HG02678 (cell line): Measurements from ENCODE around the gene B4GALNT3.
"Not testable (repeated sequence)": the region's sequence is repeated elsewhere in the genome, so short reads cannot be mapped to it uniquely, and the experiment has no call there.

ENCODE experiments used
- ATAC-seq: cut with Tn5 transposase; IDR thresholded peaks from one replicate; pipeline ENCODE4 v1.9.1; 2021; ENCODE audit warnings: mild to moderate bottlenecking, moderate library complexity; ENCODE audit not compliant: unreplicated experiment

B4GALNT3 gene

DNA sequence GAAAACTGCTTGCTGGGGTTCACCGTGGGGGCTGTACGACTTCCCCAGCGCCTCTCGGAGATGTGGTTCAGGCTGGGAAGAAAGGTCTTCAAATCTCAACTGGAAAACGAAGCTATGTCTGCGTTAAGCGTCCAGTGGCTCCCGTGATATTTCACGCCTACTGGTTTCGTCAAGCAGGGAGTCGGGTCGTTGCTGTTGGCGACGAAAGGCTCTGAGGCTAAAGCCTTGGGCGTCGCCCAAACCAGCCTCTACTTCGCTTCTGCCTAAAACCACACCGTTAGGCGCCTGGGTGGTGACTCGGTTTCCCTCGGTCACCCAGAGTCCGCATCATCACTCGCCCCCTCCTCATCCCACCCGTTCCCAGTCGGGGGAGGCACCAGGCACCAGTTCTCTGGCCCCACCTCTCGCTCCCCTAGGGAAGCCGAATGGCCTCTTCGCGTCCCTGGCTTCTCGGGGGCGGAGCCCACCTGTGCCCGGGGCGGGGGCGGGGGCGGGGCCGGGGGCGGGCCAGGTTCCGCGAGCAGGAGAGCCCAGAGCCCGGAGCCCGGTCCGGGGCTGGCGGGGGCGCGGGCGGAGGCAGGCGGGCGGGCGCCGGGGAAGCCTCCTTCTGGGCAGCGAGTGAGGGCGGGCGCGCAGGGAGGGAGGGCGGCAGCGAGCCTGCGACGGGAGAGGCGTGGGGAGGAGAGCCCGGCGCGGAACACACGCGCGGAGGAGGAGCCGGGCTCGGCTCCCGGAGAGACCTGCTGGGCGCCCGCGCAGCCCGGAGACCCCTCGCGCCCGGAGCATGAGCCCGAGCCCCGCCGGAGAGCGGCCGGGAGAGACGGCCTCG is at the start of gene B4GALNT3:
Gene B4GALNT3 (plus strand): TSS at position 510 of the 829 bp plus-strand sequence. CDS start 438 bp downstream, outside the sequence.
- ATAC-seq = no peak

DNA sequence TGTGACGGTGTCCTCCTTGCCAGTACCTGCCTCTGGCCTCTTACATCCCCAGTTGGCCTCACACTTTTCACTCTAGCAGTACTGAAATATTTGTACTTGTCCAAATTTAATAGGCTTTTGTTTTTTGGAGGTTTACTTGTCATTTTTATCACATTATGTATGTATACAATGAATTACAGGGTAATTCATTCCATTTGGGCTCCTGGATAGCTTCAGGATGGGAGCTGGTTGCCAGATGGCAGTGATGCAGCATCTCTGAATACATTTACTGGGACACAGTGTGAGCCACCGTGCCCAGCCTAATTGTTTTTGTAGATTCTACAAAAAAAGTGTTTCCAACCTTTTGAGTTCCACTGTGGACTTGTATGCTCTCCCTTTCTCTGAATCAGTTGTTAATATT is 44.9 kb upstream of the B4GALNT3 start:
- no peak for ATAC-seq

DNA sequence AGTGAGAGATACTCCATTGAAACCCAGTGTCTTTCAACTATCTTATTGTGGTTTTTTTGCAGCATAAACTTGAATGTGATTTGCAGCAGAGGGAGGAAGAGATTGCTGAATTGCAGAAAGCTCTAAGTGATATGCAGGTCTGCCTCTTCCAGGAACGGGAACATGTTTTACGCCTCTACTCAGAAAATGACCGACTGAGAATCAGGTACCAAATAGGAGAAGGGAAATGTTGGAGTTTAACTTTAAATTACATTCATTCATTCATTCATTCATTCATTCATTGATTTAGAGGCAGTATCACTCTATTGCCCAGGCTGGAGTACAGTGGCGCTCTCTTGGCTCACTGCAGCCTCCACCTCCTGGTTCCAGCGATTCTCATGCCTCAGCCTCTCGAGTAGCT is 41.3 kb upstream of the B4GALNT3 start:
- no peak for ATAC-seq

DNA sequence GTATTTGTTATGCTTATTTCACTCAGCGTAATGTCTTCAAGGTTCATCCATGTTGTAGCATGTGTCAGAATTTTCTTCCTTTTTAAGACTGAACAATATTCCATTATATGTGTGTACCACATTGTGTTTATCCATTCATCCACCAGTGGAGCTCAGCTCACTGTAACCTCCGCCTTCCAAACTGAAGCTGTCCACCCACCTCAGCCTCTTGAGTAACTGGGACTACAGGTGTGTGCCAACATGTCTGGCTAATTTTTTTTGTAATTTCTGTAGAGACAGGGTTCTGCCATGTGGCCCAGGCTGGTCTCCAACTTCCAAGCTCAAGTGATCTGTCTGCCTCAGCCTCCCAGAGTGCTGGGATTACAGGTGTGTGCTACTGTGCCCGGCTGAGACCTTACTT is 37.2 kb upstream of the B4GALNT3 start:
- no peak for ATAC-seq

DNA sequence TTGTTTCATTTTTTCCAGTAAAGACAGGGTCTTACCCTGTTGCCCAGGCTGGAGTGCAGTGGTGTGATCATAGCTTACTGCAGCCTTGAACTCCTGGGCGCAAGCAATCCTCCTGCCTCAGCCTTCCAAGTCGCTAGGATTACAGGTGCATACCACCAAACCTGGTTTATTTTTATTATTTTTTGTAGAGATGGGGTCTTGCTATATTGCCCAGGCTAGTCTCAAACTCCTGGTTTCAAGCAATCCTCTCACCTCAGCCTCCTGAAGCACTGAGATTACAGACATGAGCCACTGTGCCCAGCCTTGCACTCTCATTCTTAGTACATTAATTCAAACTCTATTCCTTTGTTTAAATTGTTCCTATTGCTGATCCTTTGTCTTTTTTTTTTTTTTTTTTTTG is 24.0 kb upstream of the B4GALNT3 start:
- ATAC-seq = not testable (repeated sequence)

DNA sequence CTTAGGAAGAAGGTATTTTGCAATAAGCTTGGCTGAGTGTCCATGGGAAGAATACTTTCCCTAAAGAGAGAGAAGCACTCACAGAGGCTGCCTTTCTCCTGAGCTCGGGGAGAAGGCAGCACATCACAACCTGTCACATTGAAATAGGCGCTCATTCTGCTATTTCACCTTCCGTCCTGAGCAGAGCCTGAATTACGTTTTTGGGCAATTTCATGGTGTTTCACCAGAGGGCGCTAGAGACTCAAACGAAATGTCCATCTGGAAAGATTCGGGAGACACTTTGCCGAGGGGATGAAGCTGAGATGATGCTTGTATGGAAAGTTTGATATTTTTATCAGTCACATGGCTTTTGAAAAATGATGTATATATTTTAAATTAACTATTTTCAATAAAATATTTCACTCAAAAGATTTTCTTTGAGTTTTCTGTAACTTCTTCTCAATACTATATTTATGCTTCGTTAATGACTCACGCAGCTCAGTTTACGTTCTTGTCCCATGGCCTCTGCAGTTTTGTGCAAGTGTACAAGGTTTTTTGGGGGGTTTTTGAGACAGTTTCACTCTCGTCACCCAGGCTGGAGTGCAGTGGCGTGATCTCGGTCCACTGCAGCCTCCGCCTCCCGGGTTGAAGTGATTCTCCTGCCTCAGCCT is 17.4 kb upstream of the B4GALNT3 start:
- no peak for ATAC-seq

DNA sequence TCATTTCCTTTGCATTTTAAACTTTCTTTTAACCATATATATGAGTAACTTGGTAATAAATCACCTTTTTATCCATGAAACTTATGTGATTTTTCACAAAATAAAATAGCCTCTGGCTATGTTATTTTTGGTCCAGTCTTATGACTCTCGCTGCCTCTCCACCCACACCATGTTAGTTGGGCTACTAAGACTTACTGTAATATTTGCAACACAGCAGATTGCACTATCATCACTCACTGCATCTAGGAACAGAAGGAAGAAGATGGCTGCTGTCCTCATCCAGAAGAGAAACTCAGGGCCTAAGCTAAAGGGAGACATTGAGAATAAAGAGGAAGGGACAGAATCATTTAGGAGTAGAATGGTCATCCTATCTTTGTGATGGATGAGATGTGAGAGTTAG is 12.6 kb upstream of the B4GALNT3 start:
- no peak for ATAC-seq

DNA sequence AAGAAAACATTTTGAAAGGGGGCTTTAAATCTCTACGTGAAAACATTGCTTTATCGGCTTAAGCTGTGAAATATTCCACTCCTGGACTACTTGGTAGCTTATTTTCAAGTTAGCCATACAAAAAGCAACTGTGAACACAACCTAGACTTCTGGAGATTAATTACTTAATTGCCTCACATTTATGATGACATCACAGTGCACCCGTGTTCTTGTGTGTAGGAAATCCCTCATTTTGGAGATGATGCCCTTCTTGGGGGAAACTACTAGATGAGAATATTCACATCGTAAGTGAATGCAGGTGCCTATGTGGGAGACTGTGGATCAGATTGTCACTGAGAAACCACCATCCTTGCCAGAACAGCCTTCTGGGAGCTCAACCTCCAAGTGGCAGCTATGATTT is 10.5 kb upstream of the B4GALNT3 start:
- ATAC-seq = no peak

DNA sequence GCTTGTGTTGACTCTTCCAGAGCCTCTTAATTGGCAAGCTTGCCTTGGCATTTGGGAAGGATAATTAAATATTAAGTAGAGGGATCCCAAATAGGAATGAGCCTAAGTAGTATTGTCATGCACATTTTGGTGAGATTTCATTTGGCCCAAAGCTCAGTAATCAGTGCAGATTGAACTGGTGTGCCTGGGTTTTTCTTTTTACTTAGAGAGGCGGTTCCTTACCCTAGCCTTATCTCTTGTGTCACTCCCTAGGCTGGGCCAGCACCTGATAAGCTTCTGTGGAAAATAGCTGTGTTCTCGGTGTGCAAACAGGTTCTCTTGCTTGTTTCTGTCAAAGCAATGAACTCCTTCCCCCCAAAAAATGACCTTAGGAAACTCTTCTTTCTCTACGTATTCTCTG is 9.3 kb upstream of the B4GALNT3 start:
- no peak for ATAC-seq

DNA sequence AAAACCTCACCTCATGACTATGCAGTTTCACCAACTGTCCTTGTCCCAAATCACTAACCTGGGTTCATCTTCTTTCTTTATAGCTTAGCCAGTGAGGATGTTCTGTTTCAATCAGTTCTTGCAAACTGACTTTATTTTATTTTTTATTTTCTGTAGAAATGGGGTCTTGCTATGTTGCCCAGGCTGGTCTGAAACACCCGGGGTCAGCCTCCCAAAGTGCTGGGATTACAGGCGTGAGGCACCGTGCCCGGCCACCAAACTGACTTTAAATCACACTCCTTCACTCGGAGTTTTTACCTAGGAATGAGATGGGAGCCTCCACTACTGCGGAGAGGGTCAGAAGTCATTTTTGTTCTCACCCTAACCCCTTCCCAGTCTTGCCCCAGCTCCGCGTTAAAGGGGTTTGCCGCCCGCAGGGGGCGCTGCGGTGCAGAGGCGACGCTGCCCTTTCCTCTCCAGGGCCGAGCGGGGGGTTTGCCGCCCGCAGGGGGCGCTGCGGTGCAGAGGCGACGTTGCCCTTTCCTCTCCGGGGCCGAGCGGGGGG is 7.0 kb upstream of the B4GALNT3 start:
- ATAC-seq = no peak

DNA sequence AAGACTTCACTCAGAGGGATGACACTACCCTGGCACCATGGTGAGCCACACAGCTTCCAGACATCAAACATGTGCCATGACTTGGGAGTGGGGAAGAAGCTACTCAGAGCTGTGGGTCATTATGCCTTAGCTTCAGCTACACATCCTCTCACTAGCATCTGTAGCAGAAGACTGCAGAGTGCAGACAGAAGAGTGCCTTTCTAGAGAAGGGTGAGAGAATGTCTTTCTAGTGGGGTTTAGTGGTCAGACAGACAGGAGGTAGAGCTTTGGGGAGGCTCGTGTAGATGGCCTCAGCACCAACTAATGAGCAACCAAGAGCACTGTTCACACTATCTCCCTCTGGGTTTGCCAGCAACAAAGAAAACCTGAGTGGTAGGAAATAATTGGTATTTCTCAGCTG is 4.9 kb upstream of the B4GALNT3 start:
- no peak for ATAC-seq

DNA sequence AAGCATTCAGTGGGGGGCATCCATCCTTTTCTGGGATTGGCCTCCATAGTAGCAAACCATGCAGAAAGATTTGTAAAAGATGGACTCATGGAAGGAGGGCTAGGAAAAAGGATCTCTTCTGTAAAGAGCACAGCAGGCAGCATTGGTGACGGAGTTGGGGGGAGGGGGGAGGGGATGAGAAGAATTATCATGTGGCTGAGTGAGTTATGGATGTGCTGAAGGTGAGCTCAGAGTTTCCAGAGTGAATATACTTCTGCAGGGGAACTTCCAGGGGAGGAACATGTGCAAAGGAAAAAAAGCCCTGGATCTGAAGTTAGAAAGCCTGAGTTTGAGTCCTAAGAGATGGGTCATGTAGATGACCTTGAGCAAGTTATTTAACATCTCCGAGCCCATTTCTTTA is 3.9 kb upstream of the B4GALNT3 start:
- ATAC-seq = no peak

DNA sequence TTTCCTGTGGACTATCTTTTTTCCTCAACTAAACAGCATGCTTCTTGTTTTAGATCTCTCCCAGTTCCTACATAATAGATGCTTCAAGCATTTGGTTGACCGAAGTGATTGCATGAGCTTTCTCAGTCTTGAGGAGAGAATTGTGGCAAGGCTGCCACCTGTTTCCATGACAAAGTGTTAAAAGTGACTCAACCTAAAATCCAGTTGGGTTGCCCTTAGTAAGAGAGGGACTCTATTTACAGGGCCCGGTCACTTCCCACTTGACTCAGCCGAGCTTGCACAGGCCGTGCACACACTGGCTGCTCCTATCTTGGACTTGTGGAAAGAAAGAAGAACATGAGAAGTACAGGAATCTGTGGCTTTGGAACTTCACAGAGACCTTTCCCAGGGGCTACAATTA is 2.1 kb upstream of the B4GALNT3 start:
- ATAC-seq = no peak

DNA sequence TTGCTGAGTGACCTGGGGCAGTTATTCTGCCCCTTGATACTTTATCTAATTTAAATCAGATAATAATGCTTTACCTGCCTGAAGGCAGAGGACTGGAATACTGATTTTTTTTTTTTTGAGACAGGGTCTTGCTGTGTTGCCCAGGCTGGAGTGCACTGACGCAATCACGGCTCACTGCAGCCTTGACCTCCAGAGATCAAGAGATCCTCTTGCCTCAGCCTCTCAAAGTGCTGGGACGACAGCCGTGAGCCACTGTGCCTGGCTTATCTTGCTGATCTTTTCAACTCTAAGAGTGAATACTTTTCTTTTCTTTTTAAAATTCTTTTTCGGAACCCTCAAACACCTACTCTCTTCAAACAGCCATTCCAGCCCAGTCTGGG is 699 bp upstream of the B4GALNT3 start:
- no peak for ATAC-seq

DNA sequence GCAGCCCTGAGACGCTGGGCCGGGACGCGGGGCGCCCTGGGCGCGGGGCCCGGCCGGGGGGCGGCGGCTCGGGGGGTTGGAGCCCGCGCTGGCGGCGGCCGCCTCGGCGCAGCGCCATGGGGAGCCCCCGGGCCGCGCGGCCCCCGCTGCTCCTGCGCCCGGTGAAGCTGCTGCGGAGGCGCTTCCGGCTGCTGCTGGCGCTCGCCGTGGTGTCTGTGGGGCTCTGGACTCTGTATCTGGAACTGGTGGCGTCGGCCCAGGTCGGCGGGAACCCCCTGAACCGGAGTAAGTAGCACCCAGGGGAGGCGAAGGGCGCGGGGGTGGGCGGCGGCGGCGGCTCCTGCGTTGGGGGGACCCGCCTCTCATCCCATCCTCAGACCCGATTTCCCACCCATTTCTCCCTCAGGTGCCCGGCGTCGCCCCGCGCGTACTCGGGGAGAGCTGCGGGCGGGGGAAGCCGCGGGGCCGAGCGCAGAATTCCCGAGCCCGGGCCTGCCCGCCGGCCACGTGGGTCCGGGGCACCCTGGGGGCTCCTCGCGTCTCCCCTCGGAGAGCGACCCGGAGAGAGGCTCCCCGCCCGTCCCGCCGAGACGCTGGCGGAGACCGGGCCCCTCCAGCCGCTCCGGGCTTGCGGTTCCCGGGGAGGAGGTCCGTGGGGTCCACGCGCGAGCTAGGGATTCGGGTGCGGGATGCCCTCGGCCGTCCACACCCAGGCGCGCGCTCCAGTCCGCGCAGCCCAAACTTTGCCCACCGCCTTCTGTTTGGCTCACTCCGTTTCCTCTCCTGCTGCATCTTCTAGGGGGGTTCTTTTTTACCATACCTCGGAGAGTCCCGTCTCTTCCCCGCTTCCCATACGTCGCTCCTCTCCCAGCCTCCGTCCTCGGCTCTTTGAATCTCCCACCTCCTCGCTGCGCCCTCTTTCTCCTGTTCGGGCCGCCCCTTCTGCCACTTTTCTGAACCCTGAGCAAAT is 807 bp downstream of the B4GALNT3 start:
- ATAC-seq = no peak

DNA sequence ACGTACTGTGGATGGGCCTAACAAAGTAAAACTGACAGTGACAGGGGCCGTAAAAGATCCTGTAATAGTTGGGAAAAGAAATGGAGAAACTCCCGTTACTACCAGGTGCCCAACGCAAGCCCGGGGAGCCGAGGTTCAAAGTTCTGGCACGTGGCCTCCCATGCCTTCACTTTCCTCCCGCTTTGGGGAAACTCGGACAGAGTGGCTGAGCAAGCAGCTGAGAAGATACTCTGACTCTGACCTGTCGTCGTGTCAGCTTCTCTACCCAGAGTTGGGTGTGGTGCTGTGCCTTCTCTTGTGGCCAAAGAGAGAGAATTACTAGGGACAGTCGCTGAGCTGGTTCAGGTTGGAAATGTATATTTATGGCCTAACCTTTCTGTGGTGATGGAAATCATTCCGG is 1.7 kb downstream of the B4GALNT3 start:
- ATAC-seq = no peak

DNA sequence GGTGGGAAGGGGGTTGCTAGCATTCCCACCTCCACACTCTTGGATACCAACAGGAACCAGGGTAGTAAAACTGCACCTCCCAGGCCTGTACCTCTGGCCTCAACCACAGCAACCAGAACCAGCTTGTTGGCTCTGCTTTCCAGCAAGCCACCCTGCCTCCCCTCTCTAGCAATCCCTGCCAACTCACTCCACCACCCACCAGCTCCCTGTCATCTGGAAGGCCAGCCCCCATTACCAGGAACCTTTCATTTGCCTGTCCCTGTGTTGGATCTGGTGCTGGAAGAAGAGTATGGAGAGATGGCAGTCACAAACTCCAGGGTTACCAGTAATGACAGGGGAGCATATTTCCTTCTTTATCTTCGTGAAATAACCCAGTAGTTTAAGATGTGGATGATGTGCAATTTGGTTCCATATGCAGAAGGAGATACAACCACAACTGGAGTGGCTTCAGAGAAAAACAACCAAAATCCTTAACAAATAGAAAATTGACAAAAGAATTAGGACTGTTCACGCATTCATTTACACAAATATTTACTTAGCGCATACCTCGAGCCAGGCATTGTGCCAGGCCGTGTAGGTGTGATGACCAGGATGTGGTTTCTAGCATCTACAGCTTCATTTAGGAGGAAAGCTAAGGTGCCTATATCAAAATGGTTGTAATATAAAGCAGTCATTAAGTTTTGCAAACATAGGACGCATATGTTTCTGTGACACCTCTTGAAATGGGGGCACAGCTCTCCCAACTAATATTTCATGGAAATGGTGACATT is 3.4 kb downstream of the B4GALNT3 start:
- ATAC-seq = no peak

DNA sequence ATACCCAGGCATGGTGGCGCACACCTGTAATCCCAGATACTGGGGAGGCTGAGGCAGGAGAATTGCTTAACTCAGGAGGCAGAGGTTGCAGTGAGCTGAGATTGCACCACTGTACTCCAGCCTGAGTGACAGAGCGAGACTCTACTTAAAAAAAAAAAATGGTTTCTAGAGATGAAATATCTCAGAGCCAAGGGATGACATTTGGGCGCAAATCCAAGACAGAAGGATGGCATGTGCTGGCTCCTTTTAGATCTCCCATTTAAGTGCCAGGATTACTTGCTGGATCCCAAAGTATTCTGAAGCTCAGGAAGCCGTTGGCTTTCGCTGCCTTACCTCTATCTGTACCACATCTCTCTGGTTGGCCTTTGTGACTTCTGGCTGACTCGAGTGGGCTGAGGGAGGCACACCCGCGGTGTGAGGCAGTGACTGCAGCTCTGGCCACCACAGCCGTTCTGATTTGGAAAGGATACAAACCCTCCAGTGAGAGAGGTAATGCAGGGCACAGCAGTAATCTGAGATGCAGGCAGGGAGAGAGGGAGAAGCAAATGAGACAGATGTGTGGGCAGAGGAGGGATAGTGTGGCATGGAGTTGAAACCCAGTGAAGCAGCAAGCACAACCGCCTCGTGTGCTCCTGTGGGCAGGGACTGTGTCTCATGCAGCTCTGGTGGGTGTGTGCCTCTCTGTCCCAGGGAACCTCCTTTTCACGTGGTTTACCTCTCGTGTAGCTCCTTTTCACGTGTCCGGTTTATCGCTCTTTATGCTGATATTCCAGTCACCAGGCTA is 4.9 kb downstream of the B4GALNT3 start:
- no peak for ATAC-seq

DNA sequence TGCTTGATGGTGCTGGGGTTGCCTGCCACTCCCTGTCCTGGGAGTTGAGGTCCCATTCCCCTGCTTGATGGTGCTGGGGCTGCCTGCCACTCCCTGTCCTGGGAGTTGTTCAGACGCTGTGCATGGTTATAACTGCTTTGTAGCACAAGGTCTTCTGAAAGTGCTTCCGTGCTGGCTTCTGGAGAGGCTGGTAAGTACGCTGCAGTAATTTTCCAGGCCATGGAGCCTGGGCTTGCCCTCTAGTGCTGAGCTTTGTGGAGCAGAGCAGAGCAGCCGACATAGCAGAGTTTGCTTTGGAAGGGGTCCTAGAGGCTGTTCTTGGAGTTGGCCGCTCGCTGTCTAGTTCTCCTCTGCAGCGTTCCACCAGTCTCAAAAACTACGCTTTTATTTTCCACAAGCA is 6.3 kb downstream of the B4GALNT3 start:
- ATAC-seq = no peak

DNA sequence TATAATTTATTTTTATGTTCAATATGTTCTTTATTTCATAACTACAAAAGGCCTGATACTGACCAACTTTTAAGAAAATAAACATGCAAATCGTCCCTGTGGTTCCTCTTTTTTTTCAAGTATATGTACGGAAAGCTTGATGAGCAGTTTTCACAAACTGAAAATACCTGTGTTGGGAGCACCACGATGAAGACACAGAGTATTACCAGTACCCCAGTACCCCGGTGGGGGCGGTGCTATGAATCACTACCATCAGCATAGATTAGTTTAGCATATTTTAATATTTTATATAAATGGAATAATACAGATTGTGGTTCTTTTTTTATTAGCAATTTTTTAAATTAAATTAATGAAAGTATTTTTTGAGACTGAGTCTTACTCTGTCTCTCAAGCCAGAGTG is 7.0 kb downstream of the B4GALNT3 start:
- no peak for ATAC-seq
